Skeletal muscle satellite cell (primary cell): ENCODE measurements around the gene RASL11B.

ENCODE experiments used
- H3K27me3 ChIP-seq: 2 replicates; pipeline ENCODE4 v1.7.0; 2013; ENCODE audit warnings: low read length; ENCODE audit not compliant: control insufficient read depth, insufficient read depth
- H3K36me3 ChIP-seq: 2 replicates; pipeline ENCODE4 v1.7.0; 2013; ENCODE audit warnings: mild to moderate bottlenecking, control low read depth, low read length; ENCODE audit not compliant: insufficient read depth
- H3K4me1 ChIP-seq: 2 replicates; pipeline ENCODE4 v1.7.0; 2013; ENCODE audit warnings: low read length; ENCODE audit not compliant: control insufficient read depth, insufficient read depth
- H3K4me2 ChIP-seq: 2 replicates; pipeline ENCODE4 v1.7.0; 2013; ENCODE audit warnings: mild to moderate bottlenecking, low read length
- H3K4me3 ChIP-seq: 2 replicates; pipeline ENCODE4 v1.7.0; 2013; ENCODE audit warnings: low read length
- H3K9ac ChIP-seq: 2 replicates; pipeline ENCODE4 v1.7.0; 2013; ENCODE audit warnings: mild to moderate bottlenecking, low read depth, low read length, moderate library complexity
- H3K9me3 ChIP-seq: replicated peaks from 2 replicates; pipeline ENCODE4 v1.7.0; 2013; ENCODE audit warnings: mild to moderate bottlenecking, control low read depth, low read length

Gene RASL11B

GRCh38 chr4:52903273-52903672, 41.2 kb downstream of the RASL11B start:
- H3K9me3 ChIP-seq, result no peaks in the 10 kb centered on the region
- H3K27me3 ChIP-seq, result no peaks in the 10 kb centered on the region
- no peak overlapping the region for H3K9ac ChIP-seq
- no peaks in the 10 kb centered on the region for H3K36me3 ChIP-seq
- H3K4me3 ChIP-seq, result no peak overlapping the region
- no peak overlapping the region for H3K4me2 ChIP-seq
- peaks cover 4% of the 10 kb centered on the region for H3K4me1 ChIP-seq

- Histone ChIP-seq H3K9me3 (no peaks in the 10 kb centered on the region), H3K4me2 (no peak overlapping the region), H3K36me3 (no peaks in the 10 kb centered on the region), H3K4me1 (peaks cover 4% of the 10 kb centered on the region), H3K9ac (no peak overlapping the region), H3K4me3 (no peak overlapping the region), H3K27me3 (no peaks in the 10 kb centered on the region)
Measured at GRCh38 chr4:52904421-52904820, 42.3 kb downstream of the RASL11B start.

- H3K4me1 ChIP-seq, result peaks cover 4% of the 10 kb centered on the region
- no peak overlapping the region for H3K4me2 ChIP-seq
- no peaks in the 10 kb centered on the region for H3K9me3 ChIP-seq
- H3K9ac ChIP-seq, result no peak overlapping the region
- H3K27me3 ChIP-seq, result no peaks in the 10 kb centered on the region
- no peak overlapping the region for H3K4me3 ChIP-seq
- H3K36me3 ChIP-seq, result no peaks in the 10 kb centered on the region
Measured at GRCh38 chr4:52907510-52907909, 45.4 kb downstream of the RASL11B start.

GRCh38 chr4:52910115-52910514, 48.0 kb downstream of the RASL11B start:
- H3K36me3 ChIP-seq, result no peaks in the 10 kb centered on the region
- H3K9ac ChIP-seq, result no peak overlapping the region
- no peak overlapping the region for H3K4me3 ChIP-seq
- H3K27me3 ChIP-seq, result no peaks in the 10 kb centered on the region
- H3K4me1 ChIP-seq, result peaks cover 12% of the 10 kb centered on the region
- no peak overlapping the region for H3K4me2 ChIP-seq
- no peaks in the 10 kb centered on the region for H3K9me3 ChIP-seq

- Histone ChIP-seq H3K9ac (no peak overlapping the region), H3K36me3 (no peaks in the 10 kb centered on the region), H3K27me3 (no peaks in the 10 kb centered on the region), H3K4me1 (peaks cover 20% of the 10 kb centered on the region), H3K4me2 (no peak overlapping the region), H3K9me3 (no peaks in the 10 kb centered on the region), H3K4me3 (no peak overlapping the region)
Measured at GRCh38 chr4:52911684-52912294, 49.7 kb downstream of the RASL11B start.

- Histone ChIP-seq H3K9me3 (no peaks in the 10 kb centered on the region), H3K36me3 (no peaks in the 10 kb centered on the region), H3K27me3 (no peaks in the 10 kb centered on the region), H3K4me2 (no peak overlapping the region), H3K9ac (no peak overlapping the region), H3K4me1 (peaks cover 20% of the 10 kb centered on the region), H3K4me3 (no peak overlapping the region)
Measured at GRCh38 chr4:52912608-52913007, 50.5 kb downstream of the RASL11B start.

- no peak overlapping the region for H3K9ac ChIP-seq
Measured at GRCh38 chr4:52914051-52914605, 52.0 kb downstream of the RASL11B start.

GRCh38 chr4:52915191-52915590, 53.1 kb downstream of the RASL11B start:
- Histone ChIP-seq H3K36me3 (no peaks in the 10 kb centered on the region), H3K4me3 (no peak overlapping the region), H3K4me1 (peaks cover 20% of the 10 kb centered on the region), H3K27me3 (no peaks in the 10 kb centered on the region), H3K4me2 (no peak overlapping the region), H3K9ac (no peak overlapping the region), H3K9me3 (no peaks in the 10 kb centered on the region)

More at GRCh38 chr4:52914051-52914605, 52.0 kb downstream of the RASL11B start:
- Histone ChIP-seq H3K27me3 (no peaks in the 10 kb centered on the region), H3K36me3 (no peaks in the 10 kb centered on the region), H3K4me1 (peaks cover 20% of the 10 kb centered on the region), H3K4me2 (no peak overlapping the region), H3K9me3 (no peaks in the 10 kb centered on the region), H3K4me3 (no peak overlapping the region)

- peaks cover 20% of the 10 kb centered on the region for H3K4me1 ChIP-seq
- no peaks in the 10 kb centered on the region for H3K36me3 ChIP-seq
- H3K27me3 ChIP-seq, result no peaks in the 10 kb centered on the region
- no peak overlapping the region for H3K9ac ChIP-seq
- H3K4me3 ChIP-seq, result no peak overlapping the region
- H3K9me3 ChIP-seq, result no peaks in the 10 kb centered on the region
- H3K4me2 ChIP-seq, result no peak overlapping the region
Measured at GRCh38 chr4:52915730-52916300, 53.7 kb downstream of the RASL11B start.
